ENCODE data around the gene DOP1A. TPM values are rescaled to one million over a fixed set of nuclear protein-coding genes. Genes with fewer than 3 reads are reported as not detected.

The DOP1A gene
- polyA plus RNA-seq, 3 donors from 2014 or later: 2.3 to 4.7 (median 3.0) TPM

- Mint-ChIP-seq H3K36me3 (peaks cover 3 to 12% (median 10%) of the 10 kb centered on the region in 3 donors), H3K27ac (no peak overlapping the region), H3K4me3 (no peak overlapping the region), H3K27me3 (ENCODE audit: low read depth in 3 of 3) (peaks cover 0 to 1% (median 0%) of the 10 kb centered on the region in 3 donors), H3K4me1 (peaks cover 0 to 2% of the 10 kb centered on the region in 2 donors), H3K9me3 (no peaks in the 10 kb centered on the region)
- peak in 1 of 3 donors; percentile 9 for DNase-seq
Measured at GRCh38 chr6:83057705-83058321, 9.7 kb upstream of the DOP1A start.

DNA sequence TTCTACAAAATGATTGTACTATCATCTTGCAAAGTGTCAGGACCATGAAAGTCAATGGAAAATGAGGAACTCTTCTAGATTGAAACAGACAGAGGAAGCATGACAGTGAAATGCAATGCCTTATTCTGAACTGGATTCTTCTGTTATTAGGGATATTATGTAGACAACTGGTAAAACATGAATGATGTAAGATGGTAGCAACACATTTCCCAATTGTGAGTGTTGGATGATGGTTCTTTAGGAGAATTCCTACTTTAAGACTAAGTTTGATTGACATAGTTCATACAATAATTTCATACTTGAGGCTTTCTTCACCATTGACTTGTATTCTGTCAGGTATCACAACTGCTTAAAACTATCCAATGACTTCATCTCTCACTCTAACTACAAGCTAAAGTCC is 6.3 kb upstream of the DOP1A start:
- peaks cover 19 to 24% of the 10 kb centered on the region in 2 donors for H3K4me1 Mint-ChIP-seq
- H3K9me3 Mint-ChIP-seq: no peaks in the 10 kb centered on the region
- H3K27ac Mint-ChIP-seq: no peak overlapping the region
- H3K4me3 Mint-ChIP-seq: no peak overlapping the region
- H3K36me3 Mint-ChIP-seq: peaks cover 0 to 9% (median 8%) of the 10 kb centered on the region in 3 donors
- DNase-seq: no peak
- peaks cover 0 to 2% (median 1%) of the 10 kb centered on the region in 3 donors for H3K27me3 Mint-ChIP-seq (ENCODE audit: low read depth in 3 of 3)

DNA sequence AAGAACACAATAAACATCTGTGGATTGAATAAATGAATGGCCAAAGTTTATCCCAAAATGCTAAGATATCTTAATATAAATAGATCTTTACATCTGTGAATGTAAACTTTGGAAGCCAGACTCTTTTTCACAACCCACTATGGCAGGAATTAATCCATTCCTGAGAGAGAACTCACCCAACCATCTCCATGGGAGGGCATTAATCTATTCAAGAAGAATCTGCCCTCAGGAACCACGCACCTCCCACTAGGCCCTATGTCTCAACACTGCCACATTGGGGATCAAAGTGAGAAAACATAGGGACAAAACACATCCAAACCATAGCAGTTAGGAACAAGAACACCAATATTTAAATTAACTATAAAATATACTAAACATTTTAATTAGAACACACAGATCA is 5.2 kb upstream of the DOP1A start:
- peaks cover 20 to 29% of the 10 kb centered on the region in 2 donors for H3K4me1 Mint-ChIP-seq
- H3K9me3 Mint-ChIP-seq: no peaks in the 10 kb centered on the region
- H3K36me3 Mint-ChIP-seq: peaks cover 0 to 3% (median 3%) of the 10 kb centered on the region in 3 donors
- no peak overlapping the region for H3K27ac Mint-ChIP-seq
- no peak overlapping the region for H3K4me3 Mint-ChIP-seq
- peaks cover 0 to 2% (median 2%) of the 10 kb centered on the region in 3 donors for H3K27me3 Mint-ChIP-seq (ENCODE audit: low read depth in 3 of 3)
- DNase-seq: no peak

DNA sequence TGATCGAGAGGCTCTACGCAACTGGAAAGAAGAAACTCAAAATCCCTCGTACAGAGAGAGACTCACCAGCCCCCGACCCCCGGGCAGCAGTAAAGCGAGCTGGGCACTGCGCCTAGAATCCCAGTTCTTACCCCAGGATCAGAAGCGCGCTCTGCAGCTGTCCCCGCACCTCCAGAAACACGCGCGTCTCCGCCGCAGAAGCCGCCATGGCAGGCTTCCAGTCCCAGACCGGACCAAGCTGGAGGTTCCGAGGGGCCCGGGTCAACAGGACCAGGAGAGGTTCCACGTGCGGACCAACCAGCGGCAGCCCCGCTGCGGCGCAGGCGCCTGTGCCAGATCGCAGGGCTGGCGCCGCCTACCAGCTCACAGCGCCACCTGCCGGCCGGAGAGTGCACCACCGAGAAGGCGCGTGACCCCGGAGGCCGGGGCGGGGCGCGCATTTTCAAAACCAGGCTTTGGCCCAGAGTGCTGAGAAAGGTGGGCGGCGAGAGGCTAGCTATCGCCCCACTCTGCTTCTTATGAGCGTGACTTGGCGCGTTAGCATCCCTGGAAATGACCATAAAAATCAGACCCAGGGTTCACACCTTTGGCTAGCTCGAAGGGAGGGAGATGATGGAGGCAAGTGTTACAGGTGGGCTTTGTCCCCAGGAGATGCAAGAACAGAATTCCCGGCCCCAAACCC is 1.8 kb upstream of the DOP1A start, which contains the start of gene UBE3D:
TSS of gene UBE3D (minus strand) at position 331 of the 682 bp plus-strand sequence. CDS start at position 208, 123 bp downstream.
- peaks cover 0 to 3% (median 0%) of the 10 kb centered on the region in 3 donors for H3K36me3 Mint-ChIP-seq
- H3K27ac Mint-ChIP-seq: peak within 1 kb of the TSS; percentile 69 to 90 (median 75)
- H3K4me1 Mint-ChIP-seq: peaks cover 38 to 51% of the 10 kb centered on the region in 2 donors
- H3K4me3 Mint-ChIP-seq: peak within 1 kb of the TSS; percentile 88 to 94 (median 89)
- H3K27me3 Mint-ChIP-seq (ENCODE audit: low read depth in 3 of 3): peaks cover 4% of the 10 kb centered on the region in 3 donors
- peak; percentile 89 to 91 (median 90) for DNase-seq
- H3K9me3 Mint-ChIP-seq: no peaks in the 10 kb centered on the region

- Mint-ChIP-seq H3K4me1 (peaks cover 43 to 61% of the 10 kb centered on the region in 2 donors), H3K4me3 (peak overlapping the region; percentile 90 to 94 (median 92)), H3K36me3 (no peaks in the 10 kb centered on the region), H3K27me3 (ENCODE audit: low read depth in 3 of 3) (peaks cover 4% of the 10 kb centered on the region in 3 donors), H3K27ac (peak overlapping the region; percentile 89 to 95 (median 90)), H3K9me3 (no peaks in the 10 kb centered on the region)
- no peak for DNase-seq
Measured at GRCh38 chr6:83068616-83069015, 1.1 kb downstream of the DOP1A start.

GRCh38 chr6:83069633-83070032 is 2.2 kb downstream of the DOP1A start:
- Mint-ChIP-seq H3K27me3 (ENCODE audit: low read depth in 3 of 3) (peaks cover 4% of the 10 kb centered on the region in 3 donors), H3K9me3 (no peaks in the 10 kb centered on the region), H3K36me3 (no peaks in the 10 kb centered on the region), H3K4me3 (no peak overlapping the region), H3K4me1 (peaks cover 40 to 53% of the 10 kb centered on the region in 2 donors), H3K27ac (peak overlapping the region in 1 of 6 donors; percentile 40)
- no peak for DNase-seq

GRCh38 chr6:83071023-83071422 is 3.6 kb downstream of the DOP1A start:
- Mint-ChIP-seq H3K9me3 (no peaks in the 10 kb centered on the region), H3K4me1 (peaks cover 26 to 39% of the 10 kb centered on the region in 2 donors), H3K27ac (no peak overlapping the region), H3K27me3 (ENCODE audit: low read depth in 3 of 3) (peaks cover 2 to 4% (median 4%) of the 10 kb centered on the region in 3 donors), H3K36me3 (no peaks in the 10 kb centered on the region), H3K4me3 (no peak overlapping the region)
- DNase-seq: no peak

DNA sequence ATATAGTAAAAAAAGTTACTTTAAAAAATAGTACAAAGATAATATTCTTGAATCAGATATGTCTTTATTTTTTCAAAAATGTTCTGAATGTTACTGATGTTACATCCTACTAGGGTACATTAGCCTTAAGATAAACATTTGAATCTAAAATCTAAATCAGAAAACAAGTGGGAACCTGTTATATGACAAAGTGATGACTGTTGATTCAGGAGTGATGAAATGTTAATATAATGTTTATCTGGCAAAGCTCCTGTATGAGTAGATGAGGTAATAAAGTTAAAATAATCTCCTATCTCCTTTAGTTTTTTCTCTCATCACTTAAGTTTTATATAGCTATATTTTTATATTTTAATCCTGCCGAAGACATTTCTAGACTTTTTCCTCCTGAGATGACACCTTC is 4.2 kb downstream of the DOP1A start:
- no peak overlapping the region for H3K27ac Mint-ChIP-seq
- peaks cover 24 to 36% of the 10 kb centered on the region in 2 donors for H3K4me1 Mint-ChIP-seq
- no peak overlapping the region for H3K4me3 Mint-ChIP-seq
- no peaks in the 10 kb centered on the region for H3K36me3 Mint-ChIP-seq
- H3K27me3 Mint-ChIP-seq (ENCODE audit: low read depth in 3 of 3): peaks cover 2 to 4% (median 3%) of the 10 kb centered on the region in 3 donors
- DNase-seq: no peak
- H3K9me3 Mint-ChIP-seq: no peaks in the 10 kb centered on the region

DNA sequence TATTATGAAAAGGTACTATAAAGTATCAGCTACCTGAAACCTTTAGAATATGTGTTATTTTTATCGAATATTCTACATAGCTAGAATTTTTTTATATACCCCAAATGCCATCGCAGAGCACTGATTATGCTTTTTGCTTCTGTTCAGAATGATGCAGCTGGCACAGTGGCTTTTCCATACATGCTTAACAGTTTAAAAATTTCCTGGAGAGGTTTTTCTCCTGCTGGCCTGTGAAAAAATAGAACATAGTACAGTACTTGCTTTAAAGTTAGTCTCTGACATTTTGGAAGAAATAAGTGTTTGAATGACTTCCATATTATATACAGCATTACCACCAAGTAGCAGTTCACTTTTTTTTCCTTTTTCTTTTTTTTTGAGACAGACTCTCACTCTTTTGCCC is 5.3 kb downstream of the DOP1A start:
- peaks cover 21 to 31% of the 10 kb centered on the region in 2 donors for H3K4me1 Mint-ChIP-seq
- no peak overlapping the region for H3K4me3 Mint-ChIP-seq
- H3K9me3 Mint-ChIP-seq: no peaks in the 10 kb centered on the region
- DNase-seq: no peak
- H3K27me3 Mint-ChIP-seq (ENCODE audit: low read depth in 3 of 3): peaks cover 0 to 1% (median 0%) of the 10 kb centered on the region in 3 donors
- H3K27ac Mint-ChIP-seq: no peak overlapping the region
- no peaks in the 10 kb centered on the region for H3K36me3 Mint-ChIP-seq

- Mint-ChIP-seq H3K9me3 (no peaks in the 10 kb centered on the region), H3K4me1 (peaks cover 20 to 33% of the 10 kb centered on the region in 2 donors)
Measured at GRCh38 chr6:83073615-83074014, 6.1 kb downstream of the DOP1A start.

DNA sequence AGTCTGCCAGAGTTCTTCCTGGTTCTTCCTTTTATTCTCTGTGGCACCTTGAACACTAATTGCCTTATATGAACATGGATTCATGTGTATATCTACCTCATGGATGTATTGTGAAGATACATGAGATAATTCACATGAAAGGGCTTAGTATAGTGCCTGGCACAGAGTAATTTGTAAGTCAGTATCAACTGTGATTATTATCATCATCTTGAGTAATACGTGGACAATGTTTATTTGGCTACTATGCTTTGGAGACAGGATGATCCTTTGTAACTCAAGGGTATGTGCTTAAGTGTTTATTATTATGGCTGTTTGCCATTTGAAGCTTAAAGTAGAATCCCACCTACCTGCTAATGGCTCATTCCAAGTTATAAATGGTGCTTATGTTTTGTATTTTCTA is 16.0 kb downstream of the DOP1A start:
- H3K36me3 Mint-ChIP-seq: peaks cover 0 to 5% (median 0%) of the 10 kb centered on the region in 3 donors
- peaks cover 0 to 2% (median 0%) of the 10 kb centered on the region in 3 donors for H3K27me3 Mint-ChIP-seq (ENCODE audit: low read depth in 3 of 3)
- no peak overlapping the region for H3K27ac Mint-ChIP-seq
- DNase-seq: no peak
- H3K9me3 Mint-ChIP-seq: peaks cover 0 to 1% (median 0%) of the 10 kb centered on the region in 6 donors
- no peak overlapping the region for H3K4me3 Mint-ChIP-seq
- peaks cover 35 to 49% of the 10 kb centered on the region in 2 donors for H3K4me1 Mint-ChIP-seq

More at GRCh38 chr6:83073615-83074014, 6.1 kb downstream of the DOP1A start:
- H3K27ac Mint-ChIP-seq: no peak overlapping the region
- DNase-seq: no peak
- H3K27me3 Mint-ChIP-seq (ENCODE audit: low read depth in 3 of 3): peaks cover 0 to 1% (median 0%) of the 10 kb centered on the region in 3 donors
- no peaks in the 10 kb centered on the region for H3K36me3 Mint-ChIP-seq
- no peak overlapping the region for H3K4me3 Mint-ChIP-seq

DNA sequence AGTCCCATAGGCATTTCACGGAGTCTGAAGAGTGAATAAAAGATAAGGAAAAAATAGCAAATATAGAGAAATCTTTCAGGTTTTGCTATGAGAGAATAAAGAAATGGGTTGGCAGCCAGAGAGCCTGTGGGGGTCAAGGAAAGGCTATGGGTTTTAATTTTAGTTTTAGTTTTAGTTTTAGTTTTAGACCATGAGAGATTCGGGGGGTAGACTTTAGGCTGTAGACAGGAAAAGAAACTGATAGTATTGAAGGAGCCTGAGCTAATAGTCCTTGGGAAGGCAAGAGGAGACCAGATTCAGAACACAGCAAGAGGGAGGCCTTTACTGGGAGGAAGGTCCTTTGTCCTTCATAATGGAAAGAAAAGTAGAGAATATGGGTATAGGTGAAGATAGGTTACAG is 19.3 kb downstream of the DOP1A start:
- peak overlapping the region; percentile 47 to 87 (median 82) for H3K27ac Mint-ChIP-seq
- peaks cover 3 to 10% (median 6%) of the 10 kb centered on the region in 3 donors for H3K36me3 Mint-ChIP-seq
- H3K4me3 Mint-ChIP-seq: peak overlapping the region; percentile 49 to 77 (median 56)

GRCh38 chr6:83092756-83093399 is 25.4 kb downstream of the DOP1A start:
- Mint-ChIP-seq H3K36me3 (peaks cover 3 to 6% (median 5%) of the 10 kb centered on the region in 3 donors), H3K4me3 (no peak overlapping the region)

More for the DNA sequence above, 19.3 kb downstream of the DOP1A start:
- DNase-seq: peak; percentile 19 to 20 (median 19)
- H3K9me3 Mint-ChIP-seq: peaks cover 0 to 1% (median 0%) of the 10 kb centered on the region in 6 donors
- H3K27me3 Mint-ChIP-seq (ENCODE audit: low read depth in 3 of 3): peaks cover 0 to 2% (median 0%) of the 10 kb centered on the region in 3 donors
- H3K4me1 Mint-ChIP-seq: peaks cover 23 to 36% of the 10 kb centered on the region in 2 donors

More at GRCh38 chr6:83092756-83093399, 25.4 kb downstream of the DOP1A start:
- Mint-ChIP-seq H3K9me3 (no peaks in the 10 kb centered on the region), H3K27me3 (ENCODE audit: low read depth in 3 of 3) (peaks cover 0 to 1% (median 0%) of the 10 kb centered on the region in 3 donors), H3K27ac (no peak overlapping the region), H3K4me1 (peaks cover 11 to 15% of the 10 kb centered on the region in 2 donors)
- DNase-seq: no peak
